H1 (cell line): ENCODE measurements around the gene GPALPP1. TPM values are rescaled to one million over a fixed set of nuclear protein-coding genes. Genes with fewer than 3 reads are reported as not detected.

ENCODE experiments used
- CHD7 ChIP-seq: fragments of 300-600 bp; sonication (generic); IDR thresholded peaks from 2 replicates; pipeline ENCODE4 v1.7.1; 2012; ENCODE audit warnings: low read length, moderate library complexity, mild to moderate bottlenecking, inconsistent platforms; ENCODE audit not compliant: insufficient replicate concordance
- CTCF ChIP-seq, 3 experiments: IDR thresholded peaks; 1 replicate in 2 of 3; 2 replicates in 1 of 3; pipeline versions ENCODE4 v1.5.1 to v1.6.1; 2011; ENCODE audit warnings: low read length in 3 of 3, mild to moderate bottlenecking in 3 of 3, inconsistent platforms in 2 of 3, low read depth in 1 of 3, moderate library complexity in 1 of 3; ENCODE audit not compliant: insufficient read depth in 1 of 3; ENCODE audit errors: control extremely low read depth in 1 of 3
- E2F6 ChIP-seq: IDR thresholded peaks from 2 replicates; pipeline ENCODE4 v1.6.1; 2012; ENCODE audit warnings: inconsistent platforms
- EZH2 ChIP-seq: fragments of 200-600 bp; sonication (generic); IDR thresholded peaks from 2 replicates; pipeline ENCODE4 v1.7.1; 2012; ENCODE audit warnings: low read depth, mild to moderate bottlenecking, moderate library complexity, low read length, inconsistent platforms; ENCODE audit not compliant: severe bottlenecking
- RAD21 ChIP-seq, 2 experiments: IDR thresholded peaks in 1 of 2; conservative IDR thresholded peaks in 1 of 2; 2 replicates each; pipeline ENCODE4 v1.6.1; 2011; ENCODE audit warnings: low read depth in 2 of 2, low read length in 2 of 2, improper control_type of control experiment in 1 of 2, inconsistent platforms in 1 of 2, mild to moderate bottlenecking in 1 of 2, moderate library complexity in 1 of 2
- TCF12 ChIP-seq: IDR thresholded peaks from 2 replicates; pipeline ENCODE4 v1.6.1; 2011; ENCODE audit warnings: low read depth, mild to moderate bottlenecking, low read length
- polyA plus RNA-seq, 7 experiments: library from polyadenylated mRNA; depleted of rRNA in 3 of 7; stranded (reverse) in 5 of 7; unstranded in 2 of 7; fragments of >200 nt in 5 of 7; fragments of 200-250 nt in 2 of 7; gene quantifications; 1 replicate in 5 of 7; 2 replicates in 1 of 7; 4 replicates in 1 of 7; pipeline versions ENCODE4 v1.2.1 to v1.2.3, GENCODE V29; 2011 to 2013; ENCODE audit warnings: missing spikeins in 2 of 7, mixed read lengths in 2 of 7
- total RNA-seq: library from RNA; stranded (reverse); fragmentation: NEBNext Ultra II Directional; extraction: Animal tissue kit (Norgen Biotek cat#: 25700); gene quantifications from 2 replicates; pipeline ENCODE4 v1.2.1, GENCODE V29; 2021

The GPALPP1 gene
- total and polyA plus RNA-seq, 2 of the 8 experiments (the other 6 are each of a cell fraction or from before 2014, with no cell fraction given), result 8.5 to 26.1 TPM

- TF ChIP-seq CTCF (IDR thresholded peaks at IDR 0.05; ENCODE audit: control extremely low read depth in 1 of 3, insufficient read depth in 1 of 3, low read depth in 1 of 3, low read length in 3 of 3) (no peak), RAD21 (IDR thresholded peaks at IDR 0.05 in 1 of 2, conservative IDR thresholded peaks at IDR 0.05 in 1 of 2; ENCODE audit: low read depth in 2 of 2, low read length in 2 of 2) (no peak), CHD7 (no peak), TCF12 (no peak), EZH2 (no peak), E2F6 (no peak)
Measured at GRCh38 chr13:45064889-45065288, 75.6 kb downstream of the GPALPP1 start (continued).
